Measurements from ENCODE around the gene MAP7D2.

The MAP7D2 gene

GRCh38 chrX:20037186-20037585, 79.5 kb downstream of the MAP7D2 start:
- Histone ChIP-seq H3K4me1 (ENCODE audit: control insufficient read depth, insufficient read depth, low read length) (no peaks in the 10 kb centered on the region), H3K9ac (ENCODE audit: low read length) (no peak overlapping the region), H3K36me3 (ENCODE audit: control insufficient read depth, insufficient read depth, low read length, severe bottlenecking) (no peaks in the 10 kb centered on the region), H3K9me3 (ENCODE audit: control insufficient read depth, low read length) (no peaks in the 10 kb centered on the region), H3K27me3 (replicated peaks; ENCODE audit: control insufficient read depth, insufficient read depth, low read length) (peaks cover 8% of the 10 kb centered on the region), H3K4me3 (ENCODE audit: low read length) (no peak overlapping the region)
- DNase-seq (ENCODE audit: low read depth), result no peak

- H3K9me3 ChIP-seq (ENCODE audit: control insufficient read depth, low read length), result peaks cover 12% of the 10 kb centered on the region
- DNase-seq (ENCODE audit: low read depth), result no peak
- no peaks in the 10 kb centered on the region for H3K4me1 ChIP-seq (ENCODE audit: control insufficient read depth, insufficient read depth, low read length)
- H3K9ac ChIP-seq (ENCODE audit: low read length), result no peak overlapping the region
- no peaks in the 10 kb centered on the region for H3K36me3 ChIP-seq (ENCODE audit: control insufficient read depth, insufficient read depth, low read length, severe bottlenecking)
- H3K27me3 ChIP-seq (replicated peaks; ENCODE audit: control insufficient read depth, insufficient read depth, low read length), result peaks cover 19% of the 10 kb centered on the region
- no peak overlapping the region for H3K4me3 ChIP-seq (ENCODE audit: low read length)
Measured at GRCh38 chrX:20032201-20032600, 84.5 kb downstream of the MAP7D2 start.

GRCh38 chrX:20029728-20030127, 87.0 kb downstream of the MAP7D2 start:
- Histone ChIP-seq H3K9me3 (ENCODE audit: control insufficient read depth, low read length) (peaks cover 12% of the 10 kb centered on the region), H3K4me1 (ENCODE audit: control insufficient read depth, insufficient read depth, low read length) (no peaks in the 10 kb centered on the region), H3K27me3 (replicated peaks; ENCODE audit: control insufficient read depth, insufficient read depth, low read length) (peaks cover 22% of the 10 kb centered on the region), H3K9ac (ENCODE audit: low read length) (no peak overlapping the region), H3K36me3 (ENCODE audit: control insufficient read depth, insufficient read depth, low read length, severe bottlenecking) (no peaks in the 10 kb centered on the region), H3K4me3 (ENCODE audit: low read length) (no peak overlapping the region)
- no peak for DNase-seq (ENCODE audit: low read depth)

GRCh38 chrX:20028588-20028987, 88.1 kb downstream of the MAP7D2 start:
- Histone ChIP-seq H3K36me3 (ENCODE audit: control insufficient read depth, insufficient read depth, low read length, severe bottlenecking) (no peaks in the 10 kb centered on the region), H3K4me1 (ENCODE audit: control insufficient read depth, insufficient read depth, low read length) (no peaks in the 10 kb centered on the region), H3K9ac (ENCODE audit: low read length) (no peak overlapping the region), H3K9me3 (ENCODE audit: control insufficient read depth, low read length) (peaks cover 13% of the 10 kb centered on the region), H3K4me3 (ENCODE audit: low read length) (no peak overlapping the region), H3K27me3 (replicated peaks; ENCODE audit: control insufficient read depth, insufficient read depth, low read length) (peaks cover 20% of the 10 kb centered on the region)
- DNase-seq (ENCODE audit: low read depth), result no peak

- Histone ChIP-seq H3K9ac (ENCODE audit: low read length) (no peak overlapping the region), H3K4me1 (ENCODE audit: control insufficient read depth, insufficient read depth, low read length) (no peaks in the 10 kb centered on the region), H3K36me3 (ENCODE audit: control insufficient read depth, insufficient read depth, low read length, severe bottlenecking) (no peaks in the 10 kb centered on the region), H3K4me3 (ENCODE audit: low read length) (no peak overlapping the region), H3K27me3 (replicated peaks; ENCODE audit: control insufficient read depth, insufficient read depth, low read length) (peaks cover 26% of the 10 kb centered on the region), H3K9me3 (ENCODE audit: control insufficient read depth, low read length) (peaks cover 27% of the 10 kb centered on the region)
- DNase-seq (ENCODE audit: low read depth), result peak; percentile 59
Measured at GRCh38 chrX:20026278-20026677, 90.4 kb downstream of the MAP7D2 start.

GRCh38 chrX:20019672-20020365, 96.9 kb downstream of the MAP7D2 start:
- no peaks in the 10 kb centered on the region for H3K4me1 ChIP-seq (ENCODE audit: control insufficient read depth, insufficient read depth, low read length)

GRCh38 chrX:20016616-20016945, 100.1 kb downstream of the MAP7D2 start:
- Histone ChIP-seq H3K4me1 (ENCODE audit: control insufficient read depth, insufficient read depth, low read length) (no peaks in the 10 kb centered on the region), H3K9me3 (ENCODE audit: control insufficient read depth, low read length) (peaks cover 73% of the 10 kb centered on the region), H3K9ac (ENCODE audit: low read length) (no peak overlapping the region), H3K4me3 (ENCODE audit: low read length) (peak overlapping the region; percentile 31), H3K27me3 (replicated peaks; ENCODE audit: control insufficient read depth, insufficient read depth, low read length) (peaks cover 4% of the 10 kb centered on the region), H3K36me3 (ENCODE audit: control insufficient read depth, insufficient read depth, low read length, severe bottlenecking) (no peaks in the 10 kb centered on the region)
- DNase-seq (ENCODE audit: low read depth), result no peak

More at GRCh38 chrX:20019672-20020365, 96.9 kb downstream of the MAP7D2 start:
- Histone ChIP-seq H3K4me3 (ENCODE audit: low read length) (no peak overlapping the region), H3K9me3 (ENCODE audit: control insufficient read depth, low read length) (peaks cover 56% of the 10 kb centered on the region), H3K9ac (ENCODE audit: low read length) (no peak overlapping the region), H3K27me3 (replicated peaks; ENCODE audit: control insufficient read depth, insufficient read depth, low read length) (peaks cover 15% of the 10 kb centered on the region), H3K36me3 (ENCODE audit: control insufficient read depth, insufficient read depth, low read length, severe bottlenecking) (no peaks in the 10 kb centered on the region)
- DNase-seq (ENCODE audit: low read depth), result no peak

- peak overlapping the region; percentile 31 for H3K4me3 ChIP-seq (ENCODE audit: low read length)
- peaks cover 70% of the 10 kb centered on the region for H3K9me3 ChIP-seq (ENCODE audit: control insufficient read depth, low read length)
- H3K9ac ChIP-seq (ENCODE audit: low read length), result no peak overlapping the region
- no peaks in the 10 kb centered on the region for H3K27me3 ChIP-seq (replicated peaks; ENCODE audit: control insufficient read depth, insufficient read depth, low read length)
- no peaks in the 10 kb centered on the region for H3K36me3 ChIP-seq (ENCODE audit: control insufficient read depth, insufficient read depth, low read length, severe bottlenecking)
- no peaks in the 10 kb centered on the region for H3K4me1 ChIP-seq (ENCODE audit: control insufficient read depth, insufficient read depth, low read length)
- DNase-seq (ENCODE audit: low read depth), result no peak
Measured at GRCh38 chrX:20015945-20016615, 100.6 kb downstream of the MAP7D2 start.

- Histone ChIP-seq H3K4me3 (ENCODE audit: low read length) (peak overlapping the region; percentile 31), H3K27me3 (replicated peaks; ENCODE audit: control insufficient read depth, insufficient read depth, low read length) (peaks cover 2% of the 10 kb centered on the region), H3K36me3 (ENCODE audit: control insufficient read depth, insufficient read depth, low read length, severe bottlenecking) (no peaks in the 10 kb centered on the region), H3K4me1 (ENCODE audit: control insufficient read depth, insufficient read depth, low read length) (no peaks in the 10 kb centered on the region), H3K9me3 (ENCODE audit: control insufficient read depth, low read length) (peaks cover 74% of the 10 kb centered on the region), H3K9ac (ENCODE audit: low read length) (no peak overlapping the region)
- DNase-seq (ENCODE audit: low read depth), result no peak
Measured at GRCh38 chrX:20015422-20015821, 101.3 kb downstream of the MAP7D2 start.

- Histone ChIP-seq H3K9ac (ENCODE audit: low read length) (no peak overlapping the region), H3K4me3 (ENCODE audit: low read length) (no peak overlapping the region), H3K36me3 (ENCODE audit: control insufficient read depth, insufficient read depth, low read length, severe bottlenecking) (no peaks in the 10 kb centered on the region), H3K4me1 (ENCODE audit: control insufficient read depth, insufficient read depth, low read length) (no peaks in the 10 kb centered on the region), H3K9me3 (ENCODE audit: control insufficient read depth, low read length) (peaks cover 54% of the 10 kb centered on the region), H3K27me3 (replicated peaks; ENCODE audit: control insufficient read depth, insufficient read depth, low read length) (peaks cover 4% of the 10 kb centered on the region)
- DNase-seq (ENCODE audit: low read depth), result no peak
Measured at GRCh38 chrX:20011608-20012007, 105.1 kb downstream of the MAP7D2 start.

GRCh38 chrX:20007962-20008622, 108.6 kb downstream of the MAP7D2 start:
- peaks cover 20% of the 10 kb centered on the region for H3K9me3 ChIP-seq (ENCODE audit: control insufficient read depth, low read length)
- H3K4me3 ChIP-seq (ENCODE audit: low read length), result no peak overlapping the region
- no peaks in the 10 kb centered on the region for H3K4me1 ChIP-seq (ENCODE audit: control insufficient read depth, insufficient read depth, low read length)
- no peak for DNase-seq (ENCODE audit: low read depth)
- H3K9ac ChIP-seq (ENCODE audit: low read length), result no peak overlapping the region
- peaks cover 4% of the 10 kb centered on the region for H3K27me3 ChIP-seq (replicated peaks; ENCODE audit: control insufficient read depth, insufficient read depth, low read length)
- H3K36me3 ChIP-seq (ENCODE audit: control insufficient read depth, insufficient read depth, low read length, severe bottlenecking), result no peaks in the 10 kb centered on the region

All from adipocyte (in vitro differentiated cells).